GM04504 (cell line): ENCODE data around the gene CDX1.

Experiments used
- DNase-seq: peaks from one replicate; pipeline ENCODE4 v3.0.0-alpha.2; 2012; ENCODE audit warnings: low read depth

CDX1 gene

GRCh38 chr5:150166650-150167511, at the start of gene CDX1:
CDX1 (plus strand) TSS chr5:150166778; CDS start chr5:150166877, 99 bp downstream.
- DNase-seq: no peak

- DNase-seq: no peak
These were observed 48.5 kb upstream of the CDX1 start for GRCh38 chr5:150117945-150118560.

GRCh38 chr5:150118561-150119229, 47.9 kb upstream of the CDX1 start:
- no peak for DNase-seq

- DNase-seq: no peak
These were observed 47.0 kb upstream of the CDX1 start for GRCh38 chr5:150119421-150120061.

- DNase-seq: no peak
These were observed 46.5 kb upstream of the CDX1 start for GRCh38 chr5:150120062-150120441.

GRCh38 chr5:150120617-150121447, 45.7 kb upstream of the CDX1 start:
- no peak for DNase-seq

GRCh38 chr5:150121448-150122157, 45.0 kb upstream of the CDX1 start:
- DNase-seq: no peak

- DNase-seq: no peak
These were observed 44.4 kb upstream of the CDX1 start for GRCh38 chr5:150122158-150122510.

- no peak for DNase-seq
These were observed 43.8 kb upstream of the CDX1 start for GRCh38 chr5:150122536-150123481.

- DNase-seq: no peak
These were observed 43.0 kb upstream of the CDX1 start for GRCh38 chr5:150123542-150123941.

- no peak for DNase-seq
These were observed 42.4 kb upstream of the CDX1 start for GRCh38 chr5:150124111-150124557.

GRCh38 chr5:150124596-150124995, 42.0 kb upstream of the CDX1 start:
- DNase-seq: no peak

- DNase-seq: no peak
These were observed 41.2 kb upstream of the CDX1 start for GRCh38 chr5:150125334-150125733.

- no peak for DNase-seq
These were observed 40.2 kb upstream of the CDX1 start for GRCh38 chr5:150126199-150126920.

- DNase-seq: no peak
These were observed 39.7 kb upstream of the CDX1 start for GRCh38 chr5:150126921-150127265.

- DNase-seq: no peak
These were observed 37.1 kb upstream of the CDX1 start for GRCh38 chr5:150129454-150129812.

GRCh38 chr5:150129813-150130492, 36.6 kb upstream of the CDX1 start:
- no peak for DNase-seq

GRCh38 chr5:150130493-150130922, 36.1 kb upstream of the CDX1 start:
- no peak for DNase-seq

GRCh38 chr5:150131461-150131860, 35.1 kb upstream of the CDX1 start:
- no peak for DNase-seq
